Measurements from ENCODE around the gene LTA. TPM values are rescaled to one million over a fixed set of nuclear protein-coding genes. Genes with fewer than 3 reads are reported as not detected.

LTA gene
- total RNA-seq, 4 donors from 2014 or later = not detected

DNA sequence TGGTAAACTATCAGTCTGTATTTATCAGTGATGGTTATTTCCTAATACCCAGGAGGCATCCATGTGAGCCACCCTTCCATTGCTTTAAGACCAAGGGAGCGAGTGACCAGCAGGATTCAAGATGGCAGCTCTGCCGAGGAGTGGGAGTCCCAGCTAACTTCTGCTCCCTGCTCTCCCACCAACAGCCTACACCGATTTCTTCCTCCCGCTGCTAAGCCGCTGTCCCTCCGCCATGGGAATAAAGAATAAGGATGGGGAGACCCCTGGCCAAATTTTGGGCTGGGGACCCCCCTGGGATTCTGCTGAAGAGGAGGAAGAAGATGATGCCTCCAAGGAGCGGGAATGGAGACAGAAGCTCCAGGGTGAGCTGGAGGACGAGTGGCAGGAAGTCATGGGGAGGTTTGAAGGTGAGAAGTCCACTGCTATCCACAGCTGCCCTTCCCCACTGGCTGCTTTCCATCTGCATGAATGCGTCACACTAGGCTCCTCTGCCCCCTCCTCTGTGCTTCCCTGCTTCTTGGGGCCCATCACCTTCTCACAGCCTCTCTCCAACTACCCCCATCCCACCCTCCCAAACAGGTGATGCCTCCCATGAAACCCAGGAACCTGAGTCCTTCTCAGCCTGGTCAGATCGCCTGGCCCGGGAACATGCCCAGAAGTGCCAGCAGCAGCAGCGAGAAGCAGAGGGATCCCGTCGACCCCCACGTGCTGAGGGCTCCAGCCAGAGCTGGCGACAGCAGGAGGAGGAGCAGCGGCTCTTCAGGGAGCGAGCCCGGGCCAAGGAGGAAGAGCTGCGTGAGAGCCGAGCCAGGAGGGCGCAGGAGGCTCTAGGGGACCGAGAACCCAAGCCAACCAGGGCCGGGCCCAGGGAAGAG lies 14.4 kb upstream of the LTA start:
- no peaks in the 10 kb centered on the region for H3K27me3 ChIP-seq
- no peak for DNase-seq (ENCODE audit: low spot score in 2 of 2)
- H3K27ac ChIP-seq = no peak overlapping the region
- no peak overlapping the region for H3K4me3 ChIP-seq
- no peaks in the 10 kb centered on the region for H3K9me3 ChIP-seq
- whole genome bisulfite sequencing, 2 donors = 77 to 83% methylated on average over 22 to 24 of the region's 24 CpGs
- TF ChIP-seq, protein P1, sequence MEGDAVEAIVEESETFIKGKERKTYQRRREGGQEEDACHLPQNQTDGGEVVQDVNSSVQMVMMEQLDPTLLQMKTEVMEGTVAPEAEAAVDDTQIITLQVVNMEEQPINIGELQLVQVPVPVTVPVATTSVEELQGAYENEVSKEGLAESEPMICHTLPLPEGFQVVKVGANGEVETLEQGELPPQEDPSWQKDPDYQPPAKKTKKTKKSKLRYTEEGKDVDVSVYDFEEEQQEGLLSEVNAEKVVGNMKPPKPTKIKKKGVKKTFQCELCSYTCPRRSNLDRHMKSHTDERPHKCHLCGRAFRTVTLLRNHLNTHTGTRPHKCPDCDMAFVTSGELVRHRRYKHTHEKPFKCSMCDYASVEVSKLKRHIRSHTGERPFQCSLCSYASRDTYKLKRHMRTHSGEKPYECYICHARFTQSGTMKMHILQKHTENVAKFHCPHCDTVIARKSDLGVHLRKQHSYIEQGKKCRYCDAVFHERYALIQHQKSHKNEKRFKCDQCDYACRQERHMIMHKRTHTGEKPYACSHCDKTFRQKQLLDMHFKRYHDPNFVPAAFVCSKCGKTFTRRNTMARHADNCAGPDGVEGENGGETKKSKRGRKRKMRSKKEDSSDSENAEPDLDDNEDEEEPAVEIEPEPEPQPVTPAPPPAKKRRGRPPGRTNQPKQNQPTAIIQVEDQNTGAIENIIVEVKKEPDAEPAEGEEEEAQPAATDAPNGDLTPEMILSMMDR (IDR thresholded peaks at IDR 0.05) = no peak
- TF ChIP-seq EP300 (IDR thresholded peaks at IDR 0.05) (no peak), POLR2A (IDR thresholded peaks at IDR 0.05) (no peak)
- peaks cover 0 to 29% (median 17%) of the 10 kb centered on the region in 4 donors for H3K4me1 ChIP-seq
- peaks cover 0 to 65% (median 0%) of the 10 kb centered on the region in 3 donors for H3K36me3 ChIP-seq

DNA sequence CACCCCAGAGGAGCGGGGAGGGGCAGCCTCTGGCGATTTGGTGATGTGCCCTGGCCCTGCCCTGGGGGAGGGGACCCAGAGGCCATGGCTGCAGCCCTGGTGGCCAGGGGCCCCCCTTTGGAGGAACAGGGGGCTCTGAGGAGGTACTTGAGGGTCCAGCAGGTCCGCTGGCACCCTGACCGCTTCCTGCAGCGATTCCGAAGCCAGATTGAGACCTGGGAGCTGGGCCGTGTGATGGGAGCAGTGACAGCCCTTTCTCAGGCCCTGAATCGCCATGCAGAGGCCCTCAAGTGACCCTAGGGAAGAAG lies 13.8 kb upstream of the LTA start:
- H3K9me3 ChIP-seq = no peaks in the 10 kb centered on the region
- TF ChIP-seq POLR2A (IDR thresholded peaks at IDR 0.05) = no peak
- no peak for TF ChIP-seq EP300 (IDR thresholded peaks at IDR 0.05)
- TF ChIP-seq, protein P1 (IDR thresholded peaks at IDR 0.05) = no peak
- 87 to 88% methylated on average over 5 to 8 of the region's 8 CpGs for WGBS, 2 donors
- H3K4me3 ChIP-seq = no peak overlapping the region
- DNase-seq (ENCODE audit: low spot score in 2 of 2) = no peak
- peaks cover 0 to 59% (median 0%) of the 10 kb centered on the region in 3 donors for H3K36me3 ChIP-seq
- peak overlapping the region in 1 of 4 donors; percentile 14 for H3K27ac ChIP-seq
- H3K4me1 ChIP-seq = peaks cover 0 to 29% (median 17%) of the 10 kb centered on the region in 4 donors
- no peaks in the 10 kb centered on the region for H3K27me3 ChIP-seq

DNA sequence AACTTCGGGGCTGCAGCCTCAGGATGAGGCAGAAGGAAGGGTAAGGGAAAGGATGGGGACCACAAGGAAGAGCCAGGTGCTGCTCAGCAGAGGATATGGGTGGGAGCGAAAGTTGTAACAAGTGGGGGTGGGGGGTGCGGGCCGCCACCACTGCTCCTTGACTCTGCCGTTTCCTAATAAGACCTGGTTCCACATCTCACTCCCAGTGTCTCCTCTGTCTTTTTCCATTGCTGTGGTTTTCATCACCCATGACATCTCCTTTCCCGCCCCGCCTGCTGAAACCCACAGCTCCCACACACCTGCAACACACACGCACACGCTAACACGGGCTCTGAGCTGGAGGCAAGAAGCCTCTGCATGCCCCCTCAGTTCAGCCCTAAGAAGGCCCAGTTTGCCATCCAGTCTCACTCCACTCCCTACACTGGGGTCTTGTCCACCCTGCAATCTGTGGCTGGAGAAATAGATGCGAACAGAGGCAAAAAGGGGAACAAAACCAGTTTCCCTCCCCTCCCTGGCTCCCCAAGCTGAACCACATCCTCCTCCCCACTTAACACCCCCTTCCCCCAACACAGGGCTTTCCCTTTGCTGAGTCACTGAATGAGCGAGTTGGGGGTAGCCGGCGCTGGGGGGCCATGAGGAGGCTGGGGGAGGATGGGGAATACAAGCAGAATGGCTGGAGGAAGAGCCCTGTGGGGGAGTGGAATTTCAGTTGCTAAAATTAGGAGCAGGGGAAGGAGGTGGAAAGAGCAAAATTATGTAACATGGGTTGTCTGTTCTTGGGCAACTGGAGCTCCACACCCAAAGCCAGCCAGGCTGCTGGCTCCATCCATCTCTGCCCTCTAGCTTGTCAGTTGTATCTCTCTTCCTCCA lies 13.2 kb upstream of the LTA start:
- H3K4me3 ChIP-seq = no peak overlapping the region
- no peak for TF ChIP-seq POLR2A (IDR thresholded peaks at IDR 0.05)
- TF ChIP-seq EP300 (IDR thresholded peaks at IDR 0.05) = peak in 1 of 2 donors; percentile 16
- H3K36me3 ChIP-seq = peaks cover 0 to 53% (median 0%) of the 10 kb centered on the region in 3 donors
- H3K9me3 ChIP-seq = no peaks in the 10 kb centered on the region
- no peaks in the 10 kb centered on the region for H3K27me3 ChIP-seq
- DNase-seq (ENCODE audit: low spot score in 2 of 2) = peak in 1 of 2 donors; percentile 37
- peak overlapping the region in 1 of 4 donors; percentile 14 for H3K27ac ChIP-seq
- WGBS, 2 donors = 77 to 84% methylated on average over 14 of the region's 14 CpGs
- peaks cover 0 to 29% (median 17%) of the 10 kb centered on the region in 4 donors for H3K4me1 ChIP-seq

DNA sequence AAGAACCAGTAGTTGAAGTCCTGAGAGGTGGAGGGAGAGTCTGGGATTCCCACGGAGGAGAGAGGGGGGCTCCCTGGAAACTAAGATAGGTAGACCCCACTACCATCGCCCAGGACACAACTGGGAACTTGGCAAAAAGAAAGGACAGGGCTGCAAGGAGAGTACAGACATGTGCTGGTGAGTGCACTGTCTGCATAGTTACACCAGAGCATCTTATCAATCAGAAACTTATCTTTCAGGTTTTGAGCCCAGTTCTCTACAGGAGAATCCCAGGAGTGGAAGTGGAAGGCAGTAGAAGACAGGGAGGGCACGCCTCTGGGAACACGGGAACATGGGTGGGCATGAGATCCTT lies 12.5 kb upstream of the LTA start:
- H3K27me3 ChIP-seq = no peaks in the 10 kb centered on the region
- no peaks in the 10 kb centered on the region for H3K9me3 ChIP-seq
- H3K27ac ChIP-seq = peak overlapping the region in 2 of 4 donors; percentile 11 to 13
- H3K36me3 ChIP-seq = peaks cover 0 to 49% (median 0%) of the 10 kb centered on the region in 3 donors
- WGBS, 2 donors = 64 to 82% methylated on average over 4 of the region's 4 CpGs
- peaks cover 0 to 29% (median 17%) of the 10 kb centered on the region in 4 donors for H3K4me1 ChIP-seq
- no peak for DNase-seq (ENCODE audit: low spot score in 2 of 2)
- TF ChIP-seq POLR2A (IDR thresholded peaks at IDR 0.05) = no peak
- TF ChIP-seq, protein P1 (IDR thresholded peaks at IDR 0.05) = no peak
- TF ChIP-seq EP300 (IDR thresholded peaks at IDR 0.05) = no peak
- H3K4me3 ChIP-seq = no peak overlapping the region

DNA sequence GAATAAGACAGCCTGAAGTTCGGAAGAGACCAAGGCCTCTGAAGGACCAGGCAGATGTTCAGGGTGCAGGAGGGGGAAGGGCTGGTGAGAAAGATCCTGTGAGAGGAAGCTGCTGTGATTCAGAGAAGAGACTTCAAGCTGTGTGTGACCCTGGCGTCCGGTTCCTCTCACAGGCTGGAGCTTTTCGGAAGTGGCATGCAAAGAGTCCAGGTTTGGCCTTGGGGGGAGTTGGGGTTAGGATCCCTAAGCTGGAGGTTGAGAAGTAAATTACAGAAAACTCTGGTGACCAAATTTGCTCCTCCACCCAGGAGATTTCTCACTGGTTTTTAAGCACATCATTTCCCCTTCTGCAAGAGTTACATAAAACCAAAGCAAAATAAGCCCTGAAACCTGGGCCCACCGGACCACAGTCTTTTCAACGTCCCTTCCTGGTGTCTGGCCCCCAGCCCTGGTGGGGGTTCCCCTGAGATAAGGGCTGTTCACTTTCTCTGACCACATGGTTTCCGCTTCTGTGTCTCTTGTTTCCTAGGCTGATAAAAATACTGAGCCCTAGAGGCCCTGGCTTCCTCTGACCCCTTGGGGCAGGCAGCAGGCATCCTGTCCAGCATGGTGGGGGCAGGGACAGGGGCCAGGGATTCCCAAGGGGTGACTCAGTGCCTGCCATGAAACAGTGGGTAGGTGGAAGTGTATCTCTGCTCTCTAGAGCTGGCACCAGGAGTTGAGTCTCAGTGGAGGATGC lies 12.0 kb upstream of the LTA start:
- 57 to 64% methylated on average over 7 of the region's 7 CpGs for WGBS, 2 donors
- peaks cover 0 to 29% (median 17%) of the 10 kb centered on the region in 4 donors for H3K4me1 ChIP-seq
- DNase-seq (ENCODE audit: low spot score in 2 of 2) = peak in 1 of 2 donors; percentile 34
- H3K9me3 ChIP-seq = no peaks in the 10 kb centered on the region
- TF ChIP-seq POLR2A (IDR thresholded peaks at IDR 0.05) = no peak
- TF ChIP-seq EP300 (IDR thresholded peaks at IDR 0.05) = peak in 1 of 2 donors; percentile 42
- H3K36me3 ChIP-seq = peaks cover 0 to 49% (median 0%) of the 10 kb centered on the region in 3 donors
- H3K4me3 ChIP-seq = no peak overlapping the region
- no peaks in the 10 kb centered on the region for H3K27me3 ChIP-seq
- H3K27ac ChIP-seq = peak overlapping the region in 3 of 4 donors; percentile 13 to 36 (median 27)
